Ureter (tissue), 1 donor: ENCODE results near the gene MACROH2A1. TPM values are rescaled to one million over a fixed set of nuclear protein-coding genes. Genes with fewer than 3 reads are reported as not detected.

Experiments used
- total RNA-seq: library from RNA; stranded (reverse); gene quantifications from one replicate; pipeline ENCODE4 v1.2.4, GENCODE V29; 2023
- donor health status: DM: yes; HTN: yes; CAD: no.

Gene MACROH2A1
- total RNA-seq, 1 donor from 2014 or later, result 248 TPM

Other genes starting within 250 kb of the MACROH2A1 start
- not detected for gene DCANP1, start 48.1 kb upstream of the MACROH2A1 start, total RNA-seq
- gene TIFAB, start 53.1 kb upstream of the MACROH2A1 start, total RNA-seq, result not detected
- gene NEUROG1, start 136.7 kb upstream of the MACROH2A1 start, total RNA-seq, result not detected
- 2.3 TPM for gene CXCL14, start 179.8 kb upstream of the MACROH2A1 start, total RNA-seq